Measurements from ENCODE around the gene CACNA2D2. TPM values are rescaled to one million over a fixed set of nuclear protein-coding genes. Genes with fewer than 3 reads are reported as not detected.
A peak's percentile ranks its signal among the peaks of the same experiment; 100 is the strongest.

The CACNA2D2 gene
- total RNA-seq, 1 donor from 2014 or later: 1.00 TPM

DNA sequence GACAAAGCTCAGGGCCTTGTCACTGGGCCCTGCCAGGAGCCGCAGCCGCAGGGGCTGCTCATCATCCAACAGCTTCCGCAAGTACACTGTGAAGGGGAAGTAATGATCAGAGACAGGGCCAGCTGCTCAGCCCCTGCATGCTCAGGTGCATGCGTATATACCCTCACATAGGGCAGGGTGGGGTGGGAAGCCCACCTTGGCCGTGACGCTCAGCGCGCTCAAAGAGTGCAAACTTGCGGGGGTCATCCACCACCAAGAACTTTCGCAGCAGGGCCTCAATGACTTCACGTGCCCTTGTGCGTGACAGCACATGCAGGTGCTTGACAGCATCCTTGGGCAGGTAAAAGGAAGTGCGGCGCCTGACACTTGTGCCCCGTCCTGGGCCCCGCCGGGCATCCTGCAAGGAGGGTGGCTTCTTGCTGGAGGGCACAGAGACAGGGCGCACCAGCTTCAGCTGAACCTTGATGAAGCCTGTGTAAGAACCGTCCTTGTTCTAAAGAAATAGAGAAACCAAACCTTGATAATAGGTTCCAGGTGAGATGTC is 172.0 kb downstream of the CACNA2D2 start:
- peaks cover 82% of the 10 kb centered on the region for H3K79me2 ChIP-seq (ENCODE audit: insufficient read depth, low read length)
- no peak overlapping the region for H3K27ac ChIP-seq (ENCODE audit: low read depth, low read length)
- H3K27me3 Mint-ChIP-seq (ENCODE audit: low read depth, unreplicated experiment): no peaks in the 10 kb centered on the region

DNA sequence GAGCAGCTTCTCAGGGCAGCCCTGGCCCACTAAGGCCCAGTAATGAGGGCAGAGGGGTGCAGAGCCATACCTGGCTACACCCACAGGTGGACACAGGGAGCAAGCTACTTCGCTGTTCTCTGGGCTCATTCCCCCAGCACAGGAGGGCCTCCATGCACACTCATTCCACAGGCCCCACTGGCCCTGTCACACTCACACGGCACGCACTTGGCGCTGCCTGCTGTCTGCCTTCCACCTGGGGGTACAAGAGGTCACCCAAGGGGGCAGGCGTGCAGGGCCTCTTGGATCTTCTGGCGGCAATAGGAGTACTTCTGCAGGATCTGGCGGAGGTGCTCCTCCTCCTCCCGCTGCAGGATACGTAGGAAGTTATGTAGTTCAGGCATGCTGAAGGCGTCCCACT is 173.1 kb downstream of the CACNA2D2 start:
- peaks cover 30% of the 10 kb centered on the region for H3K4me1 ChIP-seq (ENCODE audit: insufficient read depth, low read length)
- FAIRE-seq (no peak), DNase-seq (ENCODE audit: low read depth) (no peak)
- no peak overlapping the region for H3K9ac ChIP-seq (ENCODE audit: low read length)
- Mint-ChIP-seq H3K27ac (ENCODE audit: unreplicated experiment) (no peak overlapping the region), H3K9me3 (ENCODE audit: unreplicated experiment) (no peaks in the 10 kb centered on the region), H3K36me3 (ENCODE audit: low read depth, unreplicated experiment) (peaks cover 10% of the 10 kb centered on the region), H3K4me3 (ENCODE audit: unreplicated experiment) (no peak overlapping the region), H3K4me1 (ENCODE audit: low read depth, unreplicated experiment) (peaks cover 22% of the 10 kb centered on the region), H3K27me3 (ENCODE audit: low read depth, unreplicated experiment) (no peaks in the 10 kb centered on the region)
- no peak for TF ChIP-seq EZH2 (IDR thresholded peaks at IDR 0.05; ENCODE audit: insufficient read depth, low read length)
- H3K27ac ChIP-seq (ENCODE audit: low read depth, low read length): no peak overlapping the region
- peaks cover 29% of the 10 kb centered on the region for H3K36me3 ChIP-seq (ENCODE audit: insufficient read depth, low read length)
- H3K27me3 ChIP-seq (ENCODE audit: insufficient read depth, low read length): no peaks in the 10 kb centered on the region
- no peak overlapping the region for H3K4me3 ChIP-seq (ENCODE audit: insufficient read depth, low read depth, low read length)
- no peaks in the 10 kb centered on the region for H3K9me3 ChIP-seq (ENCODE audit: insufficient read depth, low read depth, low read length)
- no peak overlapping the region for H2AFZ ChIP-seq (ENCODE audit: low read depth, low read length)
- H3K79me2 ChIP-seq (ENCODE audit: insufficient read depth, low read length): peaks cover 78% of the 10 kb centered on the region
- peaks cover 55% of the 10 kb centered on the region for H4K20me1 ChIP-seq (ENCODE audit: insufficient read depth, low read length)
- H3K4me2 ChIP-seq (ENCODE audit: low read length): no peak overlapping the region

More for the DNA sequence above, 172.0 kb downstream of the CACNA2D2 start:
- no peak for DNase-seq (ENCODE audit: low read depth)
- Mint-ChIP-seq H3K27ac (ENCODE audit: unreplicated experiment) (no peak overlapping the region), H3K4me3 (ENCODE audit: unreplicated experiment) (no peak overlapping the region), H3K36me3 (ENCODE audit: low read depth, unreplicated experiment) (peaks cover 9% of the 10 kb centered on the region), H3K4me1 (ENCODE audit: low read depth, unreplicated experiment) (peaks cover 24% of the 10 kb centered on the region), H3K9me3 (ENCODE audit: unreplicated experiment) (no peaks in the 10 kb centered on the region)
- Histone ChIP-seq H3K9me3 (ENCODE audit: insufficient read depth, low read depth, low read length) (no peaks in the 10 kb centered on the region), H3K4me2 (ENCODE audit: low read length) (no peak overlapping the region), H3K27me3 (ENCODE audit: insufficient read depth, low read length) (no peaks in the 10 kb centered on the region), H2AFZ (ENCODE audit: low read depth, low read length) (no peak overlapping the region), H3K36me3 (ENCODE audit: insufficient read depth, low read length) (peaks cover 29% of the 10 kb centered on the region), H3K4me3 (ENCODE audit: insufficient read depth, low read depth, low read length) (no peak overlapping the region), H3K4me1 (ENCODE audit: insufficient read depth, low read length) (peaks cover 39% of the 10 kb centered on the region), H4K20me1 (ENCODE audit: insufficient read depth, low read length) (peaks cover 66% of the 10 kb centered on the region), H3K9ac (ENCODE audit: low read length) (no peak overlapping the region)
- no peak for FAIRE-seq
- TF ChIP-seq, protein P1, sequence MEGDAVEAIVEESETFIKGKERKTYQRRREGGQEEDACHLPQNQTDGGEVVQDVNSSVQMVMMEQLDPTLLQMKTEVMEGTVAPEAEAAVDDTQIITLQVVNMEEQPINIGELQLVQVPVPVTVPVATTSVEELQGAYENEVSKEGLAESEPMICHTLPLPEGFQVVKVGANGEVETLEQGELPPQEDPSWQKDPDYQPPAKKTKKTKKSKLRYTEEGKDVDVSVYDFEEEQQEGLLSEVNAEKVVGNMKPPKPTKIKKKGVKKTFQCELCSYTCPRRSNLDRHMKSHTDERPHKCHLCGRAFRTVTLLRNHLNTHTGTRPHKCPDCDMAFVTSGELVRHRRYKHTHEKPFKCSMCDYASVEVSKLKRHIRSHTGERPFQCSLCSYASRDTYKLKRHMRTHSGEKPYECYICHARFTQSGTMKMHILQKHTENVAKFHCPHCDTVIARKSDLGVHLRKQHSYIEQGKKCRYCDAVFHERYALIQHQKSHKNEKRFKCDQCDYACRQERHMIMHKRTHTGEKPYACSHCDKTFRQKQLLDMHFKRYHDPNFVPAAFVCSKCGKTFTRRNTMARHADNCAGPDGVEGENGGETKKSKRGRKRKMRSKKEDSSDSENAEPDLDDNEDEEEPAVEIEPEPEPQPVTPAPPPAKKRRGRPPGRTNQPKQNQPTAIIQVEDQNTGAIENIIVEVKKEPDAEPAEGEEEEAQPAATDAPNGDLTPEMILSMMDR (IDR thresholded peaks at IDR 0.05; ENCODE audit: insufficient read depth, low read depth, low read length): no peak
- no peak for TF ChIP-seq EZH2 (IDR thresholded peaks at IDR 0.05; ENCODE audit: insufficient read depth, low read length)

DNA sequence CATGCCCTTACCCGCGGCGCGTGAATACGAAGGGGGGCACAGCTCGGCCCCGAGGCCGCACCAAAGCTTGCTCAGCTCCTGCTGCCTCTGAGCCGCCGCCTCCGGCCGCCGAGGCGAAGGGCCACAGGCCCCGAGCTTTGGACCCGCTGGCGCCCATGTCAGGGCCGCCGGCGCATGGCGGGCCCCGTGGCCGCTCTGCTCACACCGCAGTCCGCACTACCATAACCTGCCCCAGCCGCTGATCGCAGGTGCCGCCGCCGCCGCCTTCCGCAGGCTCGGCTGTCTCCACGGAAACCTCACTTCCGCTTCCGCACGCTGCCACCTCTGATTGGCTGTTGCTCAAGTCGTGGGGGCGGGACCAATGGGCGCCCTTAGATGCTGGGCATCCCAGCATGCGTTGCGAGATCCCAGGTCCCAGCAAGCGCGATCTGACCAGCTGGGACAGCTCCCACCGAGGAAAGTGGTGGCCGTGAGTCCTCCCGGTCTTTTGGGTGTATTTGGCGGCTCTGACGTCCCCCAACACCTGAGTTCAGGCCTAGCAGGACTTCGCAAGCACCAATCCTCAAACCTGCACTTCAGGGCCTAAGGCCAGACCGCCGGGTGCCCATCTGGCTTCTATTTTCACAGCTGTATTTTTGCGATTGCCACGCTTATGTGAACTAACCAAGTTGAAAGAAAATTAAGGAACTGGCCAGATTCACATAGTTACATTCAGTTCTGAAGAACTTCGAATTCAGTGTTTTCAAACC is 175.3 kb downstream of the CACNA2D2 start, which contains the start of gene TUSC2:
Gene TUSC2 (minus strand): TSS at position 281 of the 749 bp plus-strand sequence. CDS start 124 bp downstream, at position 157.
- Histone ChIP-seq H3K4me2 (ENCODE audit: low read length) (peak within 1 kb of the TSS; percentile 99), H3K4me3 (ENCODE audit: insufficient read depth, low read depth, low read length) (peak within 1 kb of the TSS; percentile 86), H3K79me2 (ENCODE audit: insufficient read depth, low read length) (peaks cover 55% of the 10 kb centered on the region), H3K36me3 (ENCODE audit: insufficient read depth, low read length) (peaks cover 33% of the 10 kb centered on the region), H3K9ac (ENCODE audit: low read length) (peak within 1 kb of the TSS; percentile 95), H3K4me1 (ENCODE audit: insufficient read depth, low read length) (peaks cover 14% of the 10 kb centered on the region), H4K20me1 (ENCODE audit: insufficient read depth, low read length) (peaks cover 35% of the 10 kb centered on the region), H3K27me3 (ENCODE audit: insufficient read depth, low read length) (no peaks in the 10 kb centered on the region), H3K9me3 (ENCODE audit: insufficient read depth, low read depth, low read length) (no peaks in the 10 kb centered on the region), H3K27ac (ENCODE audit: low read depth, low read length) (peak within 1 kb of the TSS; percentile 52), H2AFZ (ENCODE audit: low read depth, low read length) (peak within 1 kb of the TSS; percentile 54)
- Mint-ChIP-seq H3K27me3 (ENCODE audit: low read depth, unreplicated experiment) (no peaks in the 10 kb centered on the region), H3K9me3 (ENCODE audit: unreplicated experiment) (no peaks in the 10 kb centered on the region), H3K4me1 (ENCODE audit: low read depth, unreplicated experiment) (peaks cover 9% of the 10 kb centered on the region), H3K36me3 (ENCODE audit: low read depth, unreplicated experiment) (peaks cover 10% of the 10 kb centered on the region), H3K27ac (ENCODE audit: unreplicated experiment) (peak within 1 kb of the TSS; percentile 89), H3K4me3 (ENCODE audit: unreplicated experiment) (peak within 1 kb of the TSS; percentile 94)
- FAIRE-seq: peak; percentile 78
- no peak for TF ChIP-seq EZH2 (IDR thresholded peaks at IDR 0.05; ENCODE audit: insufficient read depth, low read length)
- TF ChIP-seq, protein P1 (IDR thresholded peaks at IDR 0.05; ENCODE audit: insufficient read depth, low read depth, low read length): no peak
- DNase-seq (ENCODE audit: low read depth): peak; percentile 87
